ENCODE data around the gene FLOT2.

- TF ChIP-seq CTCF (IDR thresholded peaks at IDR 0.05) (no peak), POLR2A (IDR thresholded peaks at IDR 0.05) (no peak)
These were observed 1.8 kb upstream of the FLOT2 start for GRCh38 chr17:28899212-28899815.

Measured in adrenal gland (tissue), 5 donors.